ENCODE results near the gene ARF1. TPM values are rescaled to one million over a fixed set of nuclear protein-coding genes. Genes with fewer than 3 reads are reported as not detected.

Gene ARF1
- total RNA-seq, 1 experiment from 2014 or later: 292 TPM

- no peak for DNase-seq (ENCODE audit: low spot score)
These were observed 40.5 kb downstream of the ARF1 start for GRCh38 chr1:228122921-228123441.

GRCh38 chr1:228123505-228123904 lies 41.0 kb downstream of the ARF1 start:
- no peak for DNase-seq (ENCODE audit: low spot score)

DNA sequence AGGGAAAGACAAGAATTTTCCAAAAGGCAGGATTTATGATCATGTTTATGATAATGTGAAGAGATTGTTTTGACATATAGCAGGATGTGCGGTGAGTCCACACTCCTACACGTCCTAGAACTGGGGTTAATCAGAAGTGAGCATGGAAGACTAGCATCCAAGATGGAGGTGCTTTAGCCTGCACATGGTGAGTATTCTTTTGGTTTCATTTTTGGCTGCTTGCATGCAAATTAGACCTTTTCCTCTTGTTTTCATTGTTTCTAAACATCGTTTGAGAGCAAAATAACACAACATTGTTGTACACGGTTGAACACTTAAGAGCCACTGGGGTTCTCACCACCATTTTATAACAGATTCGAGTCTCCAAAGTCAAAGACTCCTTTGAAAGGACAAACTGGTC lies 42.7 kb downstream of the ARF1 start:
- DNase-seq (ENCODE audit: low spot score): no peak

DNA sequence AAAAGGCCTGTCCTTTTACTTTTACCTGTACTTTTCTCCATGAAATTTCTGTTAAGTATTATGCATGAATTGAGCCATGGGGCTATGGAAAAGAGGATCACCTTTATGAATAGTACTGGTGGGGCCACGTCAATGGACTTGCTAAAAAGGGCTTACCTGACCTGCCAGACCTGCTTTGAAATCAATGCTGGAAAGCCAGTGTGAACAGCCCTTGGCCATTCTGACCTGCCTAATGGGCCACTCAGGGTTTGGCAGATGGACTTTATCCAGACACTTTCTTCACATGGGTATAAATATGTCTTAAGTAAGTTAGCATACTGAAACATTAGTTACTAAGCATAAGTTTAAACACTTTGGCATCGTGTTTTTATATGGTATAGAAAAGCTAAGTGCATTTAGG lies 49.3 kb downstream of the ARF1 start:
- no peak for DNase-seq (ENCODE audit: low spot score)

GRCh38 chr1:228134591-228134990 lies 52.1 kb downstream of the ARF1 start:
- no peak for DNase-seq (ENCODE audit: low spot score)

GRCh38 chr1:228136901-228137300 lies 54.4 kb downstream of the ARF1 start:
- DNase-seq (ENCODE audit: low spot score): no peak

- no peak for DNase-seq (ENCODE audit: low spot score)
These were observed 57.0 kb downstream of the ARF1 start for GRCh38 chr1:228139406-228139930.

DNA sequence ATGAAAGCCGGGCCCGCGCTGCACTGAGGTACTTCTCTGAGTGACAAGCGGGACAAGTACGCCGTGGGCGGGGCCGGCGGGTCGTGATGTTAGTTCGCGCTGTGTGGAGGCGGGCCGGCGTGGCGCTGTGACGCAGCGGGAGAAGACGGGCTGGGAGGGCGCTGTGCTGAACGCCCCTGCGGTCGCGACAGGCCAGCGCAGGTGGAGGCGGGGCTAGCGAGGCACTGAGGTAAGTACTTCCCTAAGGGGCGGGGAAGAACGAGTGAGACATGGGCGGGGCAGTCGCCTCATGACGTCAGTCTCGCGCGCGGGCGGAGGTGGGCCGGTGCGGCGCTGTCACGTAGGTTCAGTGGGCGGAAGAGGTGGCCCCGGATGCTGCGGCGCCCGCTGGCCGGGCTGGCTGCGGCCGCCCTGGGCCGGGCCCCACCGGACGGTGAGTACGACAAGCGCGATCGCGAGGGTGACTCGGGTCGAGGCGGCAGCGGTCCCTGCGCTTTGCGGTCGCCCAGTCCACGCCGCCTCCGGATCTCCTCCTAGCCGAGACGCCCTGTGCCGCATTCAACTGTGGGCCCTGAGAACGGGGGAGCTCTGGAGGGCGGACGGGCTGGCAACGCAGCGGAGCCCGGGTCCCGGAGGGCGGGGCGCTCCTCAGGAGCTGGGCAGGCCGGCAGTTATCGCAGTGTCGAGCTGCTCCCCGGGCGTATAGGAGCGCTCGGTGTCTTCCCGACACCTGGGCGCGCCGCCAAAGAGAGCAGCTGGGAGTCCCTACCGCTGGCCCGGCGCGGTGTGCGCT lies 57.6 kb downstream of the ARF1 start, which contains the start of gene GUK1:
Gene GUK1, plus strand, starts transcription at position 349 of the 793 bp plus-strand sequence. Its CDS starts 24 bp downstream, at position 373.
- peak; percentile 100 for DNase-seq (ENCODE audit: low spot score)

DNA sequence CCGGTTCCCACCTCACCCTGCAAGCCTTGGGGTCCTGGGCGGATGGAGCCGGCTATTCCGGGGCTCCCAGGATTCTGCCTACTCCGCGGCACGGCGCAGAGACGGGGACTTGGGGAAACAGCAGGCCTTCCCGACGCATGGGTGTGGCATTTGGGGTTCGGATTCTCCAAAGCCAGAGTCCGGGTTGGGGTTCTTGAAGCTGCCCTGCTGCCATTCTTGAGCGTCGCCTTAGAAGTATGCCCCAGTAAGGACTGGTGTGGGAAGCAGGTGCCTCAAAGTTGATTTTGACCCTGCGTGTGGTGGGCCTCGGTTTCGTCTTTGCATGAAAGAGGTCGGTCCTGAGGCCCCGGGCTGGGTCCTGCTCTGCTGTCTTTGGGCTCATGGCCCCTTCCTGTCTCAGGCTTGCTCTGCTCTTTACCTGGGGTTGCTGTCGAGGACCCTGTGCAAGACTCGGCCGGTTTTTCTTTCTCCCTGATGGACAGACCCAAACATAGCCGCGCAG lies 58.3 kb downstream of the ARF1 start:
- DNase-seq (ENCODE audit: low spot score): no peak

GRCh38 chr1:228141226-228142044 lies 58.9 kb downstream of the ARF1 start:
- peak; percentile 90 for DNase-seq (ENCODE audit: low spot score)

- no peak for DNase-seq (ENCODE audit: low spot score)
These were observed 59.7 kb downstream of the ARF1 start for GRCh38 chr1:228142155-228142691.

- no peak for DNase-seq (ENCODE audit: low spot score)
These were observed 60.2 kb downstream of the ARF1 start for GRCh38 chr1:228142701-228143136.

DNA sequence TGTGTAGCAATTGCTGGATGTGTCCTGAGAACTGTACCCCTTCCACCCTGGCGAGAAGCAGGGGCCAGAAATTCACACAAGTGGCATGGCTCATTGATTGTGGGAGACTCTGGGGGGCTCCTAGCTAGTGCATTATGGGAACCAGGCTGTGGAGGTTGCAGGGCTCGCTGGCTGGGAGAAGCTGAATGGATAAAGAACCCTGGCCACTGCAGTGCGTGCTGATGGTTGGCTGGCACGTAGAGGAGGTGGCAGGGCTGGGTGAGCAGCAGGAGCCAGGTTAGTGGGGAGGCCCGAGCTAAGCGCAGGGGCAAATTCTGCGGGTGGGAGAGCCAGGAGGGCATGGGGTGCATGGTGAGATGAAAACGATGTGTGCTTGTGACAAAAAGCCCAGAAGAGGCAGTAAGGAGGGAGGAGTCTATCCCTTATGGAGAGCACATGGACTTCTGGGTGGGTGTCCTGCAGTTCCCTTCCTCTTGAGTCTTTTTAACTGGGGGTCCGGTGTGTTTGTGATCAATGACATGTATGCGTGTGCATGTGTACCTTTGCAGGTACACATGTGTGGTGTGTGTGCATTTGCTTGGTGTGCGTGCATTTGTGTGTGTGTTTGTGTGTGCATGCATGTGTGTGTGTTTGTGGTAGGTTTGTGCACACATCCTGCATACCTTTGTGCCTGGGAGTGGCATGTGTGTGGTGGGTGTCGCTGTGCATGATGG lies 61.1 kb downstream of the ARF1 start:
- no peak for DNase-seq (ENCODE audit: low spot score)

DNA sequence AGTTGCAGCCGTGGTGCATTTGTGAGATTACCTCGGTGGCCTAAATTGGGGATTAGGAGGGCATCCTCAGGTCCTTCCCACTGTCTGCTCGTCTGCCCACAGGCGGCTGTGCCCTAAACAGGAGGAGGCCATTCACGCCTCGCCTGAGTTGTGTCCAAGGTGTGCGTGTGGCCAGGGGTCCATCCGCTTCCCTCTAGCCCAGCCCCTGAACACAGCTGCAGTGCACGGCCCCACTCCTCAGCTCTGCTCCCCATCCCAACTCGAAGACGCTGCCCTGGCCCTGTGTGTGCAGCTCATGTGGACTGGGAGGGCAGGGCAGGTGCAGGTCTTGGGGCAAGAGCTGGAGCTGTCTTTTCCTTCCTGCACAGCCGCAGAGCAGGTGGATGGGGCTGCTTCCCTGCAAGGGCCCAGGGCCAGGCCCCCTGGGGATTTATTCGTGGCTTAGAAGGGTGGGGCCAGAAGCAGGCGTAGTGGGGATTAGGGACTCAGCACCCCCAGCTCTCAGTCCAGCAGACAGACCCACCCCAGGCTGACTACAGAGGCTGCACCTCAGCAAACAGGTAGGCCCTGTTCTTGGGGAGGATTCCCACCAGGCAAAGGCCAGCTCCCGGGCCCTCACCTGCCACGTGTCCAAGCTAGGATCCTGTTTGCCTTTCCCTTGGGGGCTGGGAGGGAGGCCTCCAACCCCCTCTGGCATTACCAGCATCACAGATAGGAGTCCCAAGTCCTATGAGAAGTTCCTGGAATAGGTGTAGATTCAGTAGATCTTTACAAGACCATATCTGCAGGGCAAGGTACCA lies 61.9 kb downstream of the ARF1 start:
- no peak for DNase-seq (ENCODE audit: low spot score)

GRCh38 chr1:228144993-228145343 lies 62.5 kb downstream of the ARF1 start:
- no peak for DNase-seq (ENCODE audit: low spot score)

GRCh38 chr1:228145463-228146416 lies 63.2 kb downstream of the ARF1 start:
- no peak for DNase-seq (ENCODE audit: low spot score)

DNA sequence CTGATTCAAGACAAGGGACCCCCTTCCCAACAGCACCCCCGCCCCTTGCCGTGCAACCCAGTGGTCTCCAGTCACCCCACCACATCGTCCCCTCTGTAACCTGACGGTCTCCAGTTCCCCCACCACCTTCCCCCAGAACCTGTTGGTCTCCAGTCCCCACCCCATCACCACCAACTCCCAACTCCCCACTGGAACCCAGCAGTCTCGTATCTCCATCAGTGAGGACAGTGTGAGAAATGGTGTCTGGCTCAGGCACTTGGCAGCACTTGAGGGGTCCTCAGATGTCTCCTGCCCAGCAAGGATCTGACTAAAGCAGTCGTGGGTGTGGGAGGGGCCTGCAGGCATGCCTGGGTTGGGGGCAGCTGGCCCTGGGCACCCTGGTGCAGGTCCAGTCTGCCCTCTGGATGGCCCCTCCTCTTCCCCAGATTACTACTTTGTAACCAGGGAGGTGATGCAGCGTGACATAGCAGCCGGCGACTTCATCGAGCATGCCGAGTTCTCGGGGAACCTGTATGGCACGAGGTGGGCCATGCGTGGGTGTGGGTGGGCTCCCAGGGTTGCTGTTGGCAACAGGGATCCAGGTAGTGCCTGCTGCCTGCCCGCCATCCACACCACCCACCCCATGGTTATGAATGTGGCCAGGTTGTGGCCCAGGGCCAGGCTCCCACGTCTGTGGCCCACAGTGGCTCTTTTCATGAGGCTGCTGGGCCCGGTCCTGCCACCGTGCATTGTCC lies 64.1 kb downstream of the ARF1 start:
- DNase-seq (ENCODE audit: low spot score): no peak

DNA sequence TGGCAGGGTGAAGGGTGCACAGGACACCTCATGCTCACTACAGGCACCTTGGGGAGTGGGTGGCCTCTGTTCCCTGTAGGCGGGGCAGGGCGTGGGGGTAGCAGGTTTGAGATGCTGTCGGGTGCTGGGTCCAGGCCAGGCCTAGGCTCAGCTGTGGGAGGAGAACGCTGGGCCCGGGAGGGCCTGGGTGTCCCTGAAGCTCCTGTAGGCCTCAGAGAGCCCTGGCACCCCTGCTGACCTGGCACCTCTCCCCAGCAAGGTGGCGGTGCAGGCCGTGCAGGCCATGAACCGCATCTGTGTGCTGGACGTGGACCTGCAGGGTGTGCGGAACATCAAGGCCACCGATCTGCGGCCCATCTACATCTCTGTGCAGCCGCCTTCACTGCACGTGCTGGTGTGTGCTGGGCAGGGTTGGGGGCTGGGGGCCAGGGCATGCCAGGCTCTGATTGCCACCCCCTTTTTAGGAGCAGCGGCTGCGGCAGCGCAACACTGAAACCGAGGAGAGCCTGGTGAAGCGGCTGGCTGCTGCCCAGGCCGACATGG lies 64.7 kb downstream of the ARF1 start:
- no peak for DNase-seq (ENCODE audit: low spot score)

Data from A172 (cell line).